B cell (primary cell): ENCODE measurements around the gene TBX15.

Experiments used
- CTCF ChIP-seq: fragments of 200-600 bp; IDR thresholded peaks from one replicate; pipeline ENCODE4 v1.8.0; 2022; ENCODE audit warnings: antibody characterized with exemption, mild to moderate bottlenecking
- EZH2 ChIP-seq: IDR thresholded peaks from 2 replicates; pipeline ENCODE4 v1.6.1; 2012; ENCODE audit warnings: borderline replicate concordance, low read depth, mild to moderate bottlenecking, moderate library complexity, low read length; ENCODE audit not compliant: insufficient read depth, poor library complexity, severe bottlenecking

- TF ChIP-seq EZH2 (no peak), CTCF (no peak)
Measured at GRCh38 chr1:118974661-118975060, 13.5 kb downstream of the TBX15 start.
